ENCODE data around the gene SDK1. TPM values are rescaled to one million over a fixed set of nuclear protein-coding genes. Genes with fewer than 3 reads are reported as not detected.

The SDK1 gene
- total RNA-seq, 2 donors from 2014 or later: 19.8 to 32.4 TPM

GRCh38 chr7:4202154-4202736 is 901.2 kb downstream of the SDK1 start:
- DNase-seq (no peak), ATAC-seq (no peak)
- H3K27ac ChIP-seq: no peak overlapping the region
- H3K36me3 ChIP-seq (replicated peaks in 1 of 2; ENCODE audit: insufficient read depth in 1 of 2, low read depth in 2 of 2): no peaks in the 10 kb centered on the region
- 88 to 94% methylated on average over 11 to 16 of the region's 16 CpGs for WGBS, 2 donors
- H3K4me1 ChIP-seq: no peaks in the 10 kb centered on the region
- no peaks in the 10 kb centered on the region for H3K27me3 ChIP-seq
- TF ChIP-seq POLR2A (IDR thresholded peaks at IDR 0.05) (no peak), CTCF (IDR thresholded peaks at IDR 0.05) (no peak)
- intact Hi-C loops (cut with DNase I): no loop called here
- H3K9me3 ChIP-seq: no peaks in the 10 kb centered on the region
- H3K4me3 ChIP-seq: no peak overlapping the region

GRCh38 chr7:4202954-4203353 is 901.9 kb downstream of the SDK1 start:
- no peak for TF ChIP-seq CTCF (IDR thresholded peaks at IDR 0.05)

GRCh38 chr7:4203626-4204512 is 902.8 kb downstream of the SDK1 start:
- H3K27me3 ChIP-seq: no peaks in the 10 kb centered on the region
- intact Hi-C loops (cut with DNase I): no loop called here
- no peak for TF ChIP-seq CTCF (IDR thresholded peaks at IDR 0.05)
- TF ChIP-seq POLR2A (IDR thresholded peaks at IDR 0.05): no peak
- DNase-seq (no peak), ATAC-seq (no peak)
- no peaks in the 10 kb centered on the region for H3K4me1 ChIP-seq
- no peak overlapping the region for H3K27ac ChIP-seq
- H3K9me3 ChIP-seq: no peaks in the 10 kb centered on the region
- 88% methylated on average over 29 of the region's 29 CpGs for WGBS, 2 donors
- no peaks in the 10 kb centered on the region for H3K36me3 ChIP-seq (replicated peaks in 1 of 2; ENCODE audit: insufficient read depth in 1 of 2, low read depth in 2 of 2)
- no peak overlapping the region for H3K4me3 ChIP-seq

More at GRCh38 chr7:4202954-4203353, 901.9 kb downstream of the SDK1 start:
- H3K9me3 ChIP-seq: no peaks in the 10 kb centered on the region
- no peaks in the 10 kb centered on the region for H3K27me3 ChIP-seq
- intact Hi-C loops (cut with DNase I): no loop called here
- no peak overlapping the region for H3K4me3 ChIP-seq
- 82 to 91% methylated on average over 16 of the region's 16 CpGs for WGBS, 2 donors
- no peak for ATAC-seq
- no peaks in the 10 kb centered on the region for H3K4me1 ChIP-seq
- no peaks in the 10 kb centered on the region for H3K36me3 ChIP-seq (replicated peaks in 1 of 2; ENCODE audit: insufficient read depth in 1 of 2, low read depth in 2 of 2)
- H3K27ac ChIP-seq: no peak overlapping the region
- DNase-seq: no peak

- Histone ChIP-seq H3K4me3 (no peak overlapping the region), H3K4me1 (no peaks in the 10 kb centered on the region), H3K36me3 (replicated peaks in 1 of 2; ENCODE audit: insufficient read depth in 1 of 2, low read depth in 2 of 2) (no peaks in the 10 kb centered on the region), H3K27me3 (no peaks in the 10 kb centered on the region), H3K9me3 (no peaks in the 10 kb centered on the region), H3K27ac (no peak overlapping the region)
- no peak for TF ChIP-seq CTCF (IDR thresholded peaks at IDR 0.05)
- no peak for TF ChIP-seq POLR2A (IDR thresholded peaks at IDR 0.05)
- intact Hi-C loops (cut with DNase I): no loop called here
- peak; percentile 57 for ATAC-seq
- WGBS, 2 donors: 79 to 91% methylated on average over 32 of the region's 32 CpGs
- no peak for DNase-seq
Observed at GRCh38 chr7:4204513-4205165, 903.6 kb downstream of the SDK1 start.

All from body of pancreas (tissue), 4 donors.